ENCODE data around the gene LPIN3.

DNA sequence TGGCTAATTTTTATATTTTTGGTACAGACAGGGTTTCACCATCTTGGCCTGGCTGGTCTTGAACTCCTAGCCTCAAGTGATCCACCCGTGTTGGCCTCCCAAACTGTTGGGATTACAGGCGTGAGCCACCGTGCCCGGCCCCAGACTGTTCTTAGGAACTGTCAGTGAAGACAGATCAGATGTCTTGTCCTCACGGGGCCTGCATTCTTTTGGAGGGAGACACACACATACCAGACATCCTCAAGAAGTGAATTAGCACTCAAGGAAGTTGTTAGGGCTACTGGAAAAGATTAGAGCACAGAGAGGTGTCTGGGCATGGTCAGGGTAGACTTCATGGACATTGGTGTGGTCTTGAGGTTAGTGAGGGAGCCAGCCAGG lies 10.3 kb upstream of the LPIN3 start:
- TF ChIP-seq, protein P1, sequence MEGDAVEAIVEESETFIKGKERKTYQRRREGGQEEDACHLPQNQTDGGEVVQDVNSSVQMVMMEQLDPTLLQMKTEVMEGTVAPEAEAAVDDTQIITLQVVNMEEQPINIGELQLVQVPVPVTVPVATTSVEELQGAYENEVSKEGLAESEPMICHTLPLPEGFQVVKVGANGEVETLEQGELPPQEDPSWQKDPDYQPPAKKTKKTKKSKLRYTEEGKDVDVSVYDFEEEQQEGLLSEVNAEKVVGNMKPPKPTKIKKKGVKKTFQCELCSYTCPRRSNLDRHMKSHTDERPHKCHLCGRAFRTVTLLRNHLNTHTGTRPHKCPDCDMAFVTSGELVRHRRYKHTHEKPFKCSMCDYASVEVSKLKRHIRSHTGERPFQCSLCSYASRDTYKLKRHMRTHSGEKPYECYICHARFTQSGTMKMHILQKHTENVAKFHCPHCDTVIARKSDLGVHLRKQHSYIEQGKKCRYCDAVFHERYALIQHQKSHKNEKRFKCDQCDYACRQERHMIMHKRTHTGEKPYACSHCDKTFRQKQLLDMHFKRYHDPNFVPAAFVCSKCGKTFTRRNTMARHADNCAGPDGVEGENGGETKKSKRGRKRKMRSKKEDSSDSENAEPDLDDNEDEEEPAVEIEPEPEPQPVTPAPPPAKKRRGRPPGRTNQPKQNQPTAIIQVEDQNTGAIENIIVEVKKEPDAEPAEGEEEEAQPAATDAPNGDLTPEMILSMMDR (IDR thresholded peaks at IDR 0.05) = no peak
- TF ChIP-seq POLR2A (IDR thresholded peaks at IDR 0.05) = no peak
